ENCODE data around the gene GCK. TPM values are rescaled to one million over a fixed set of nuclear protein-coding genes. Genes with fewer than 3 reads are reported as not detected.
"Not testable (repeated sequence)": the region's sequence is repeated elsewhere in the genome, so short reads cannot be mapped to it uniquely, and the experiment has no call there.

GCK gene
- total RNA-seq, 1 donor from 2014 or later = 0.20 TPM

GRCh38 chr7:44201813-44202212 is 12.6 kb upstream of the GCK start:
- DNase-seq (ENCODE audit: low read depth in 2 of 2) = peak in 1 of 2 donors; percentile 27

DNA sequence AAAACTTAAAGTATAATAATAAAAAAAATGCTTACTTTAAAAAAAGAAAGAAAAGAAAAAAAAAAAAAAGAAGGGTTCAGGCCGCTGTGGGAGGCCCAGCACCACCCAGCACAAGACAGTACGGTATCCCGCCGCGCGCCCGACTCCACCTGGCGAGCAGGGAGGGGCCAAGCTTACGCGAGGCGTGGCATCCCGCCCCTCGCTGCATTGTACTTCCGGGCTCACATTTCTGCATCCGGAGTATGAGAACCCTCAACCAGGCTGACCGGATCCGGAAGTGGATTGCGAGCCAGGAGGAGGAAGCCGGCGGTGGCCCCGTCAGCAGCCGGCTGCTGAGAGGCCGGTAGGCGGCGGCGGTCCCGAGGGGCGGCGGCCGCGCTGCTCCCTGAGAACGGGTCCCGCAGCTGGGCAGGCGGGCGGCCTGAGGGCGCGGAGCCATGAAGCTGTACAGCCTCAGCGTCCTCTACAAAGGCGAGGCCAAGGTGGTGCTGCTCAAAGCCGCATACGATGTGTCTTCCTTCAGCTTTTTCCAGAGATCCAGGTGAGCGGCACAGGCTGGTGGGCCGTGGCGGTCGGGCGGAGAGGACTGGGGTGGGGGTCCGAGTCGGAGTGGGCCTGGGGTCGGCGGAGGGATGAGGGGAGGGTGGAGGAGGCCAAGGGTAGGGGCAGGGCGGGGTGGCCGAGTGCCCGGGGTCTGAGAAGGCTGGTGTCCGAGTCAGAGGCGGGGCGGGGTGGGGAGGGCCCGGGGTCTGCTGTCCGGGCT is 11.6 kb upstream of the GCK start, which contains the start of gene YKT6:
Gene YKT6, plus strand, starts transcription at position 280 of the 763 bp plus-strand sequence. Its CDS starts 158 bp downstream, at position 438.
- DNase-seq (ENCODE audit: low read depth in 2 of 2) = peak; percentile 94 to 96

DNA sequence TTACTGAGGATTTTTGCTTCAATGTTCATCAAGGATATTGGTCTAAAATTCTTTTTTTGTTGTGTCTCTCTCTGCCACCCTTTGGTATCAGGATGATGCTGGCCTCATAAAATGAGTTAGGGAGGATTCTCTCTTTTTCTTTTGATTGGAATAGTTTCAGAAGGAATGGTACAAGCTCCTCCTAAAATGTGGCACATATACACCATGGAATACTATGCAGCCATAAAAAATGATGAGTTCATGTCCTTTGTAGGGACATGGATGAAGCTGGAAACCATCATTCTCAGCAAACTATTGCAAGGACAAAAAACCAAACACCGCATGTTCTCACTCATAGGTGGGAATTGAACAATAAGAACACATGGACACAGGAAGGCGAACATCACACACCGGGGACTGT is 10.9 kb upstream of the GCK start:
- not testable (repeated sequence) for DNase-seq (ENCODE audit: low read depth in 2 of 2)

- DNase-seq (ENCODE audit: low read depth in 2 of 2) = no peak
Measured at GRCh38 chr7:44197474-44197873, 8.2 kb upstream of the GCK start.

GRCh38 chr7:44196450-44196872 is 7.2 kb upstream of the GCK start:
- peak; percentile 51 to 66 for DNase-seq (ENCODE audit: low read depth in 2 of 2)

DNA sequence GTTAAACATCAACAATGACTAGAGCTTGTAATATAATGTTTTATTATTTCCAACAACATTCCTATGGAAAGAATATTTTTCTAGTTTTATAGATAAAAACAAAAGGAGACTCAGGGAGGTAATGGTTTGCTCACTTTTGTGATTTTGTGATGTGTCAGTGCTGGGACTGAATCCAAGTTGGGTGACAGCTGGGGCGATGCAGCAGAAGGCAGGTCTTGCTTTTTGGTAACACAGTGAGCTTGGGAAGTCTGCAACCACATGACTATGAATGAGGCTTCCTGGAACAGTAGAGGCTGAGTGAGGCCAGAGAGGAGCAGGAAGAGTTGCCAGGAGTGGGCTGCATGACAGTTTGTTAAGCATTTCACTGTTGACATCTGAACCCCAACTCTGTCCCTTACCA is 6.7 kb upstream of the GCK start:
- DNase-seq (ENCODE audit: low read depth in 2 of 2) = peak; percentile 10 to 20

GRCh38 chr7:44194562-44195145 is 5.4 kb upstream of the GCK start:
- no peak for DNase-seq (ENCODE audit: low read depth in 2 of 2)

DNA sequence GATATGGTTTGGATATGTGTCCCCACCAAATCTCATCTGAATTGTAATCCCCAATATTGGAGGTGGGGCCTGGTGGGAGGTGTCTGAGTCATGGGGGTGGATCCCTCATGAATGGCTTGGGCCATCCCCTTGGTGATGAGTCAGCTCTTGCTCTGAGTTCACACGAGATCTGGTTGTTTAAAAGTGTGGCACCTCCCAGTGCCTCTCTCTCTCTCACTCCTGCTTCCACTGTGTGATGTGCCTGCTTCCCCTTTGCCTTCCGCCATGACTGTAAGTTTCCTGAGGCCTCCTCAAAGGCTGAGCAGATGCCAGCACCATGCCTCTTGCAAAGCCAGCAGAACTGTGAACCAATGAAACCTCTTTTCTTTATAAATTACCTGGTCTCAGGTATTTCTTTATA is 4.8 kb upstream of the GCK start:
- no peak for DNase-seq (ENCODE audit: low read depth in 2 of 2)

DNA sequence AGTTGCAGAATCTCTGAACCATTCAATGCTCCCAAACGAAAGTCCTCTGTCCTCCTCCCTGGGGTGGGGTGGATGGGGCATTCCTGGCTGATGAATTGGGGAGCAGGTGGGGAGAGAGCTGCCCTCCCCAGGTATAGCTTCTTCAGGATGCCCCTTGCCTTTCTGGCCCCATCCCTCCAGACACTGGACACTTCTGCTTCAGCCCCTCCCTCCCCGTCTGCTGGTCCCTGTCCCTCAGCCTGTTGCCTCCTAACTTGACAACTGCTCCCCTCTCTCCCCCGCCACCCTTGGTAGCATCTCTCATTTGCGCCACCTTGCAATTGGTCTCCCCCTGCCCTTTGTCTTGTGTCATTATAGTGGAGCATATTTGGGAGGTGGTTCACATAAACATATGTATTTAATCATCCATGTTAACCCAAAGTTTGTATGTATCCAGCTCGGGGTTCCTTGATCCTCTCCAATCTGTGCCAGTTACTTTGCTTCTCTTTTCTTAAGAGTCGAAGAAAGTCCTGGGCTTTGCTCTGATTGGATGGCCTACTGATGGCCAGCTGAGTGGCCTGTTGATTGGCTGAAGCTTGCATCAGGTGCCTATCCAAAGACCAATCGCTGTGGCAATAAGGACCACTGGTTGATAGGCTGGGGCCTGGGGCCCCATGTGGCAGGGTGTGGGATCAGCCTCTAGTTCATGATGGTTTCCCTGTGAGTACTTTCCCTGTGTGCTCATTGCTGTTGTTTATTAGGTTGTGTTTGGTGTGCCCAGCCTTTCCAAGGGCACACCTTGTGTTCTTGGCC is 4.0 kb upstream of the GCK start:
- DNase-seq (ENCODE audit: low read depth in 2 of 2) = no peak

GRCh38 chr7:44191171-44191570 is 1.9 kb upstream of the GCK start:
- DNase-seq (ENCODE audit: low read depth in 2 of 2) = no peak

DNA sequence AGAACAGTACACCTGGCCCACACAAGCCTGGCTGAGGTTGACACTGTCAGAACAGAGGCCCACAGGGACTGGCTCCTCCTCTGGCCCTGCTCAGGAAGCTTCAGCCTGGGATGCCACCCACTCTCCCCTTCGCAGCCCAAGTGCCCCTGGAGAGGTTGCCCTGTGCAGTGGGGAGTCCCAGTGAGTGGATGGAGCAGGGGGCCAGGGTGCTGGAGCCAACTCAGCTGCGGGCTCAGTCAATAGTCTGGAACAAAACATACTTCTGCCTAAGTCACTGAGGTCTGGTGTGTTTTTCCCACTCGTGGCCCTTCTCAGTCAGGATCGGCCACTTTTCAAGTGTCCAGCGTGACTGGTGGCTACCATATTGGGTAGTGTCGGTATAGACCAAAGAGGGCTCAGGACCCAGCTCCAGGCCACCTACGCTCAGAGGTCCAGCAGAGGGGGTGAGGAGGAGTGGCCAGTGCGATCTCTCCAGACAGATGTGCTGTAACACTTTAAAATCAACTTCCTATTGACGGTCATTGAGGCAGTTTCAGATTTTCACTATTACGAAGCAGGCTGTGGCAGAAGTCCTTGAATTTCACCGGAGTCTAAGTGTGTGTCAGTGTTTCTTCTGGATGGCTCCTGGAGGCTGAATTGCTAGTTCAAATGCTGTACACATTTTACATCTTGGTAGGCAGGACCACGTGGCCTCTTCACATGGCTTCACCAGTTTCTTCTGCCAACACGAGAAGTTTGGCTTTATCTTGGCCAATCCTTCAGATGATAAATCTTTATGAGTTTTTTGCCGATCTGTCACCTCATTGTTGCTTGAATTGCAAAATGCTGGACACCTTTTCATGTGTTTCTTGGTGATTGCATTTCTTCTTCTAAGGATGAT is 994 bp upstream of the GCK start:
- DNase-seq (ENCODE audit: low read depth in 2 of 2) = no peak

DNA sequence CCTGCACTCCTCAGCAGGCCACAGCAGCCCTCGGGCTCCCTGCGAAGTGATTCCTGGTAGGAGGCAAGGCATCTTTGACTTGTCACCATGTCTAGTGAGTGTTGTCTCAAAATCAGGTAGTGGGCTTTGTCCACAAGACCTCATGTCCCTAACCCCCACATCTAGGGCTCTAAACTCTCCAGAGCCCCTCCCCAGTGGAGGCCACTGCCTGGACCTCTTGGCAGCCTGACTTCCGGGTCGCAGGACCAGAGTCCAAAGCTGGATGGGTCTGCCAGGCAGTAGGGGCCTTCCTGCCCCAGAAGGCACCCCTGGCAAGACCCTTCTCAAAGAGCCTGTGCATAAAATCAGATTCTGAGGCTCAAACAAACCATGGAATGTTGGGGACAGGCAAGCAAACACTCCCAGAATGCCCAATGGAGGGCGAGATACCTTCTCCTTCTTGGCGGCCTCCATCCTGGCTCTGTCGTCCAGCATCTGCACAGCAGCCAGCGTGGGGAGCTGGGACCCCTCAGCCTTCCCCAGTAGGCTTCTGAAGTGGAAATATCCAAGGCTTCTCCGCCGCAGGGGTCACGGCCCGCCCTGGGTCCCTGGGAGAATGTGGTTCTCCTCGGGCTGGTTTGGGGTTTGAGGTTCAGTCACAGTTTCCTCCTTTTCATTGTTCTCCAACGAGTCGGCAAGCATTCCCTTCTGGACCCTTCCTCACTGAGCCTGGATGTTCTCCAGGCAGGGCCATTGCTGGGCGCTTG is 586 bp downstream of the GCK start:
- no peak for DNase-seq (ENCODE audit: low read depth in 2 of 2)

GRCh38 chr7:44187636-44188416 is 1.4 kb downstream of the GCK start:
- no peak for DNase-seq (ENCODE audit: low read depth in 2 of 2)

DNA sequence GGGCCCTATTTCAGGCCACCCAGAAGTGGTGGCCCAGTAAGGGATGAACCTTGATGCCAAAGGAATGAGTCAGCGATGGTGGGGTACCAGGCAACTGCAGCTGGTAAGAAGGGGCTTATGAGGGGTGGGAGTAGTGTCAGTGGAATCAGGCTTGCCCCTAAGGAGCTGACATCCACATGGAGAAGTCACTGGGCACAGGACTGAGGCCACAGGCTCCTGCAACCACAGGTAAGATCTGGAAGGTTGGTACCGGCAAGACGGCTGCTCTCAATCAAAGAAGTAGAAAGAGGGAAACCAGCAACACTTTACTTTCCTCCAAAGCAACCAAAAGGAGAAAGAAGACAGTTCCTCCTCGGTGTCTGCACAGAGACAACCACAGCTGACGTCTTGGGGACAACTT is 2.5 kb downstream of the GCK start:
- no peak for DNase-seq (ENCODE audit: low read depth in 2 of 2)

- DNase-seq (ENCODE audit: low read depth in 2 of 2) = no peak
Measured at GRCh38 chr7:44185729-44186128, 3.5 kb downstream of the GCK start.

GRCh38 chr7:44184873-44185446 is 4.3 kb downstream of the GCK start:
- no peak for DNase-seq (ENCODE audit: low read depth in 2 of 2)

DNA sequence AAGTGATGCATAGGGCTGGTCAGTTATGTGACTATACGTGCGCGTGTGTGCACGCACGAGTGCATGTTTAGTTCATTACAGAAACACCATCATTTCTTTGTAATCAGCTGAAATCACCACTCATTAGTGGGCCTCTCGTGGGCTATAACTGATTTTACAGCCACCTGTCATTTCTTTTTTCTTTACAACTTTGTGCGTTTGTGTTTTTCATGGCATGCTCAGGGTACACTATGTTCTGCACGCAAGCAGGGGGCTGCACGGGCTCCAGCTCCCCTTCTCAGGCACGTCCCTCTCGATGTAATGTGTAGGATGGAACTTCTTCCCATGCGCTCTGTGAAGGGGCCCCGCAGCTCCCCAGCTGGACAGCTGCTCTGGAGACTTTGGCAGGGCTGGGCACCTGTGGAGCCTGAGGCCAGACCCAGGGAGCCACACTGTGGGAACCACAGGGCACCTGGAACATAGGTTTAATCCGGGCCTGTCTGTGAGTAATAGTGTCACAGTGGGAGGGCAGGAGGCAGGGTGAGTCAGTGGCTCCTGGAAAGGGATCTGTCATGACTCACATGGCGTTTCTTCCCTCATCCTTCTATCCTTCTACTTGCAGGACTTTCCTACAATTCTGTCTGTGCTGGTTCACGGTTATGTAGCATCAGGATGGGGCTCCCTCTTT is 4.9 kb downstream of the GCK start:
- peak; percentile 27 to 59 for DNase-seq (ENCODE audit: low read depth in 2 of 2)

- DNase-seq (ENCODE audit: low read depth in 2 of 2) = peak in 1 of 2 donors; percentile 22
Measured at GRCh38 chr7:44183386-44183785, 5.9 kb downstream of the GCK start.

DNA sequence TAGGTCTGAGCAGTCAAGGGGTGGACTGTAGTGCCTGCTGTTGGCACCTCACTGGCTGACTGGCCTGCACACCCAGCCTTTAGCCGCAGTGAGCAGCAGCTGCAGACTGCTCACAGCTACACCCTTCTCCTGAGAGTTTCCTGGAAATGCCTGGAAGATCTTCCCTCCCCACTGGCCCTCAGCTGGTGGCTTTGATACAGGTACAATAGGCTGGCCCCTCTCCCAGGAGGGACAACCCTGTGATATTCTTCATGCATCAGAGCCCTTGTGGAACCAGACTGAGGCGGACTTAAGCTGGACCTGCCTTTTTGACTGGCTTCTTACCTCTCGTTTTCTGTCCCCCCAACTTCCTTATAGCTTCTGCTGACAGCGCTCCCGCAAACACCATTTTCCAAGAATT is 6.4 kb downstream of the GCK start:
- DNase-seq (ENCODE audit: low read depth in 2 of 2) = no peak

Measured in lung microvascular endothelial cell (primary cell).